OCI-LY1 (cell line): ENCODE data around the gene FDX1.

Source experiments
- H2AFZ ChIP-seq: fragments of 200-600 bp; sonication (generic), shearing (Covaris generic); 2 replicates; pipeline ENCODE4 v1.6.0; 2014; ENCODE audit warnings: antibody characterized with exemption, mild to moderate bottlenecking, low read length
- H3F3A ChIP-seq: fragments of 200-600 bp; sonication (generic), shearing (Covaris generic); 2 replicates; pipeline ENCODE4 v1.6.0; 2014; ENCODE audit warnings: mild to moderate bottlenecking, antibody characterized with exemption, low read length, moderate library complexity; ENCODE audit not compliant: insufficient read depth
- H3K27ac ChIP-seq: fragments of 200-600 bp; sonication (generic); 2 replicates; pipeline ENCODE4 v1.5.1; 2014; ENCODE audit warnings: low read length, mixed run types, mild to moderate bottlenecking, low read depth; ENCODE audit not compliant: poor library complexity, severe bottlenecking
- H3K27me3 ChIP-seq: fragments of 200-600 bp; sonication (generic); 2 replicates; pipeline ENCODE4 v1.6.0; 2014; ENCODE audit warnings: antibody characterized with exemption, mild to moderate bottlenecking, low read length, moderate library complexity; ENCODE audit not compliant: insufficient read depth
- H3K36me3 ChIP-seq: fragments of 200-600 bp; sonication (generic); 2 replicates; pipeline ENCODE4 v1.6.1; 2014; ENCODE audit warnings: mild to moderate bottlenecking, antibody characterized with exemption, low read length, moderate library complexity, mixed read lengths; ENCODE audit not compliant: insufficient read depth
- H3K4me1 ChIP-seq: fragments of 200-600 bp; sonication (generic); 2 replicates; pipeline ENCODE4 v1.5.1; 2014; ENCODE audit warnings: mild to moderate bottlenecking, low read length, moderate library complexity; ENCODE audit not compliant: insufficient read depth, severe bottlenecking
- H3K4me2 ChIP-seq: fragments of 200-600 bp; sonication (generic), shearing (Covaris generic); 2 replicates; pipeline ENCODE4 v1.6.1; 2014; ENCODE audit warnings: low read length
- H3K4me3 ChIP-seq: fragments of 200-600 bp; sonication (generic); 2 replicates; pipeline ENCODE4 v1.5.1; 2014; ENCODE audit warnings: low read length, low read depth, mild to moderate bottlenecking, mixed read lengths; ENCODE audit not compliant: poor library complexity, severe bottlenecking
- H3K79me2 ChIP-seq: fragments of 200-600 bp; shearing (Covaris generic); 2 replicates; pipeline ENCODE4 v1.6.1; 2016; ENCODE audit warnings: mixed run types, low read length, mixed read lengths; ENCODE audit not compliant: insufficient read depth
- H3K9ac ChIP-seq: fragments of 200-600 bp; sonication (generic), shearing (Covaris generic); 2 replicates; pipeline ENCODE4 v1.6.1; 2014; ENCODE audit warnings: mild to moderate bottlenecking, low read length, mixed read lengths
- H3K9me2 ChIP-seq: fragments of 200-600 bp; sonication (generic), shearing (Covaris generic); 2 replicates; pipeline ENCODE4 v1.6.1; 2014; ENCODE audit warnings: low read depth, mild to moderate bottlenecking, low read length, mixed read lengths
- H3K9me3 ChIP-seq: fragments of 200-600 bp; shearing (Covaris generic); 2 replicates; pipeline ENCODE4 v1.6.1; 2014; ENCODE audit warnings: low read length, mixed read lengths
- H4K20me1 ChIP-seq: fragments of 200-600 bp; sonication (generic), shearing (Covaris generic); 2 replicates; pipeline ENCODE4 v1.6.0; 2016; ENCODE audit warnings: mild to moderate bottlenecking, low read length; ENCODE audit not compliant: insufficient read depth
- CTCF ChIP-seq: fragments of 200-600 bp; sonication (generic), shearing (Covaris generic); IDR thresholded peaks from 2 replicates; pipeline ENCODE4 v1.5.1; 2017; ENCODE audit warnings: mild to moderate bottlenecking, antibody characterized with exemption, low read length, moderate library complexity, mixed read lengths
- EZH2 ChIP-seq: fragments of 200-600 bp; sonication (generic), shearing (Covaris generic); IDR thresholded peaks from 2 replicates; pipeline ENCODE4 v1.8.0; 2017; ENCODE audit warnings: borderline replicate concordance, mixed run types, mild to moderate bottlenecking, antibody characterized with exemption, low read length, moderate library complexity, mixed read lengths

The FDX1 gene

GRCh38 chr11:110474578-110474977 is 44.8 kb downstream of the FDX1 start:
- no peaks in the 10 kb centered on the region for H3K9me2 ChIP-seq
- H3K4me3 ChIP-seq: no peak overlapping the region
- H2AFZ ChIP-seq: no peak overlapping the region
- H3K27ac ChIP-seq: no peak overlapping the region
- no peaks in the 10 kb centered on the region for H3K9me3 ChIP-seq
- H4K20me1 ChIP-seq: no peaks in the 10 kb centered on the region
- peaks cover 5% of the 10 kb centered on the region for H3K4me1 ChIP-seq
- H3K79me2 ChIP-seq: no peaks in the 10 kb centered on the region
- H3K27me3 ChIP-seq: no peaks in the 10 kb centered on the region
- no peaks in the 10 kb centered on the region for H3K36me3 ChIP-seq
- H3K9ac ChIP-seq: no peak overlapping the region
- TF ChIP-seq CTCF (no peak), EZH2 (no peak)
- no peak overlapping the region for H3K4me2 ChIP-seq
- H3F3A ChIP-seq: no peaks in the 10 kb centered on the region

- no peak overlapping the region for H3K4me3 ChIP-seq
Observed at GRCh38 chr11:110475671-110476070, 45.9 kb downstream of the FDX1 start.

GRCh38 chr11:110478410-110478809 is 48.7 kb downstream of the FDX1 start:
- Histone ChIP-seq H3K27ac (no peak overlapping the region), H3K27me3 (no peaks in the 10 kb centered on the region), H3K4me2 (no peak overlapping the region), H2AFZ (no peak overlapping the region), H3K79me2 (no peaks in the 10 kb centered on the region), H3K9me2 (no peaks in the 10 kb centered on the region), H3K4me1 (peaks cover 14% of the 10 kb centered on the region), H3K4me3 (no peak overlapping the region), H3K9ac (no peak overlapping the region), H3K9me3 (no peaks in the 10 kb centered on the region), H4K20me1 (no peaks in the 10 kb centered on the region), H3F3A (no peaks in the 10 kb centered on the region), H3K36me3 (no peaks in the 10 kb centered on the region)
- TF ChIP-seq EZH2: no peak
- TF ChIP-seq CTCF: peak; percentile 60

More at GRCh38 chr11:110475671-110476070, 45.9 kb downstream of the FDX1 start:
- no peaks in the 10 kb centered on the region for H4K20me1 ChIP-seq
- no peaks in the 10 kb centered on the region for H3K9me3 ChIP-seq
- H3K27me3 ChIP-seq: no peaks in the 10 kb centered on the region
- H3K36me3 ChIP-seq: no peaks in the 10 kb centered on the region
- no peaks in the 10 kb centered on the region for H3K79me2 ChIP-seq
- no peak overlapping the region for H3K9ac ChIP-seq
- no peak for TF ChIP-seq EZH2
- TF ChIP-seq CTCF: no peak
- peaks cover 14% of the 10 kb centered on the region for H3K4me1 ChIP-seq
- H3K4me2 ChIP-seq: no peak overlapping the region
- no peak overlapping the region for H3K27ac ChIP-seq
- H2AFZ ChIP-seq: no peak overlapping the region
- no peaks in the 10 kb centered on the region for H3K9me2 ChIP-seq
- no peaks in the 10 kb centered on the region for H3F3A ChIP-seq
